ENCODE results near the gene APRT. TPM values are rescaled to one million over a fixed set of nuclear protein-coding genes. Genes with fewer than 3 reads are reported as not detected.

The APRT gene
- total RNA-seq, 1 donor from 2014 or later, result 153 TPM

- no peak overlapping the region for H3K4me3 ChIP-seq (ENCODE audit: low read depth, low read length)
- no peak for TF ChIP-seq CTCF (IDR thresholded peaks at IDR 0.05; ENCODE audit: insufficient read depth, low read length, severe bottlenecking)
- DNase-seq (ENCODE audit: low read depth) (no peak), FAIRE-seq (no peak)
- peaks cover 6% of the 10 kb centered on the region for H3K36me3 ChIP-seq (ENCODE audit: control insufficient read depth, insufficient read depth, low read length)
- H3K27me3 ChIP-seq (ENCODE audit: control insufficient read depth, insufficient read depth, low read length), result no peaks in the 10 kb centered on the region
Observed at GRCh38 chr16:88830783-88831182, 19.1 kb upstream of the APRT start.

GRCh38 chr16:88830258-88830657, 18.5 kb upstream of the APRT start:
- H3K36me3 ChIP-seq (ENCODE audit: control insufficient read depth, insufficient read depth, low read length), result peaks cover 3% of the 10 kb centered on the region
- H3K27me3 ChIP-seq (ENCODE audit: control insufficient read depth, insufficient read depth, low read length), result no peaks in the 10 kb centered on the region
- FAIRE-seq, result no peak
- no peak for DNase-seq (ENCODE audit: low read depth)
- H3K4me3 ChIP-seq (ENCODE audit: low read depth, low read length), result no peak overlapping the region
- no peak for TF ChIP-seq CTCF (IDR thresholded peaks at IDR 0.05; ENCODE audit: insufficient read depth, low read length, severe bottlenecking)

GRCh38 chr16:88828711-88829110, 17.0 kb upstream of the APRT start:
- FAIRE-seq (no peak), DNase-seq (ENCODE audit: low read depth) (no peak)
- peaks cover 6% of the 10 kb centered on the region for H3K36me3 ChIP-seq (ENCODE audit: control insufficient read depth, insufficient read depth, low read length)
- no peak overlapping the region for H3K4me3 ChIP-seq (ENCODE audit: low read depth, low read length)
- no peak for TF ChIP-seq CTCF (IDR thresholded peaks at IDR 0.05; ENCODE audit: insufficient read depth, low read length, severe bottlenecking)
- no peaks in the 10 kb centered on the region for H3K27me3 ChIP-seq (ENCODE audit: control insufficient read depth, insufficient read depth, low read length)

GRCh38 chr16:88827727-88828126, 16.0 kb upstream of the APRT start:
- FAIRE-seq (no peak), DNase-seq (ENCODE audit: low read depth) (no peak)
- peaks cover 6% of the 10 kb centered on the region for H3K36me3 ChIP-seq (ENCODE audit: control insufficient read depth, insufficient read depth, low read length)
- H3K4me3 ChIP-seq (ENCODE audit: low read depth, low read length), result no peak overlapping the region
- no peak for TF ChIP-seq CTCF (IDR thresholded peaks at IDR 0.05; ENCODE audit: insufficient read depth, low read length, severe bottlenecking)
- no peaks in the 10 kb centered on the region for H3K27me3 ChIP-seq (ENCODE audit: control insufficient read depth, insufficient read depth, low read length)

- Histone ChIP-seq H3K36me3 (ENCODE audit: control insufficient read depth, insufficient read depth, low read length) (peaks cover 11% of the 10 kb centered on the region), H3K27me3 (ENCODE audit: control insufficient read depth, insufficient read depth, low read length) (no peaks in the 10 kb centered on the region), H3K4me3 (ENCODE audit: low read depth, low read length) (no peak overlapping the region)
- no peak for FAIRE-seq
- DNase-seq (ENCODE audit: low read depth), result no peak
- no peak for TF ChIP-seq CTCF (IDR thresholded peaks at IDR 0.05; ENCODE audit: insufficient read depth, low read length, severe bottlenecking)
Observed at GRCh38 chr16:88826070-88826840, 14.5 kb upstream of the APRT start.

GRCh38 chr16:88825146-88825545, 13.4 kb upstream of the APRT start:
- TF ChIP-seq CTCF (IDR thresholded peaks at IDR 0.05; ENCODE audit: insufficient read depth, low read length, severe bottlenecking), result no peak
- DNase-seq (ENCODE audit: low read depth) (no peak), FAIRE-seq (no peak)
- H3K36me3 ChIP-seq (ENCODE audit: control insufficient read depth, insufficient read depth, low read length), result peaks cover 11% of the 10 kb centered on the region
- no peak overlapping the region for H3K4me3 ChIP-seq (ENCODE audit: low read depth, low read length)
- H3K27me3 ChIP-seq (ENCODE audit: control insufficient read depth, insufficient read depth, low read length), result no peaks in the 10 kb centered on the region
